ENCODE data around the gene CD7. TPM values are rescaled to one million over a fixed set of nuclear protein-coding genes. Genes with fewer than 3 reads are reported as not detected.

The CD7 gene
- total RNA-seq, 2 donors from 2014 or later, result 620 to 646 TPM

GRCh38 chr17:82334204-82334621 lies 16.8 kb upstream of the CD7 start:
- Mint-ChIP-seq H3K36me3 (no peaks in the 10 kb centered on the region), H3K27ac (no peak overlapping the region), H3K9me3 (no peaks in the 10 kb centered on the region)
- ATAC-seq (no peak), DNase-seq (ENCODE audit: low spot score in 2 of 2) (no peak)

- ATAC-seq, result peak; percentile 39 to 61
- DNase-seq (ENCODE audit: low spot score in 2 of 2), result no peak
- Mint-ChIP-seq H3K36me3 (no peaks in the 10 kb centered on the region), H3K27ac (peak within 1 kb of the TSS in 1 of 2 donors; percentile 22), H3K9me3 (no peaks in the 10 kb centered on the region)
Observed at GRCh38 chr17:82333279-82334171, 16.1 kb upstream of the CD7 start, which contains the start of gene SECTM1. SECTM1 (minus strand) TSS chr17:82333766; CDS start chr17:82327240, 6,526 bp downstream.

GRCh38 chr17:82332669-82333278 lies 15.4 kb upstream of the CD7 start:
- H3K36me3 Mint-ChIP-seq, result no peaks in the 10 kb centered on the region
- DNase-seq (ENCODE audit: low spot score in 2 of 2), result no peak
- H3K27ac Mint-ChIP-seq, result peak overlapping the region in 1 of 2 donors; percentile 22
- peak; percentile 27 to 65 for ATAC-seq
- no peaks in the 10 kb centered on the region for H3K9me3 Mint-ChIP-seq

- Mint-ChIP-seq H3K9me3 (no peaks in the 10 kb centered on the region), H3K27ac (no peak overlapping the region), H3K36me3 (no peaks in the 10 kb centered on the region)
- DNase-seq (ENCODE audit: low spot score in 2 of 2) (no peak), ATAC-seq (no peak)
Observed at GRCh38 chr17:82331345-82331939, 14.0 kb upstream of the CD7 start.

GRCh38 chr17:82330322-82331239 lies 13.2 kb upstream of the CD7 start:
- no peak for DNase-seq (ENCODE audit: low spot score in 2 of 2)
- no peaks in the 10 kb centered on the region for H3K36me3 Mint-ChIP-seq
- no peaks in the 10 kb centered on the region for H3K9me3 Mint-ChIP-seq
- no peak for ATAC-seq
- no peak overlapping the region for H3K27ac Mint-ChIP-seq

GRCh38 chr17:82329683-82330321 lies 12.4 kb upstream of the CD7 start:
- H3K27ac Mint-ChIP-seq, result no peak overlapping the region

GRCh38 chr17:82328994-82329507 lies 11.6 kb upstream of the CD7 start:
- H3K36me3 Mint-ChIP-seq, result peaks cover 0 to 5% of the 10 kb centered on the region in 2 donors
- no peak overlapping the region for H3K27ac Mint-ChIP-seq
- ATAC-seq (no peak), DNase-seq (ENCODE audit: low spot score in 2 of 2) (no peak)
- H3K9me3 Mint-ChIP-seq, result no peaks in the 10 kb centered on the region

More at GRCh38 chr17:82329683-82330321, 12.4 kb upstream of the CD7 start:
- Mint-ChIP-seq H3K9me3 (no peaks in the 10 kb centered on the region), H3K36me3 (peaks cover 0 to under 1% of the 10 kb centered on the region in 2 donors)
- no peak for ATAC-seq
- no peak for DNase-seq (ENCODE audit: low spot score in 2 of 2)

GRCh38 chr17:82328141-82328993 lies 11.0 kb upstream of the CD7 start:
- no peak overlapping the region for H3K27ac Mint-ChIP-seq
- H3K36me3 Mint-ChIP-seq, result peaks cover 0 to 5% of the 10 kb centered on the region in 2 donors
- no peaks in the 10 kb centered on the region for H3K9me3 Mint-ChIP-seq
- no peak for ATAC-seq
- DNase-seq (ENCODE audit: low spot score in 2 of 2), result no peak

- H3K27ac Mint-ChIP-seq, result no peak overlapping the region
- DNase-seq (ENCODE audit: low spot score in 2 of 2) (no peak), ATAC-seq (no peak)
- H3K9me3 Mint-ChIP-seq, result no peaks in the 10 kb centered on the region
- H3K36me3 Mint-ChIP-seq, result peaks cover 0 to 5% of the 10 kb centered on the region in 2 donors
Observed at GRCh38 chr17:82327757-82328140, 10.3 kb upstream of the CD7 start.

- H3K9me3 Mint-ChIP-seq, result no peaks in the 10 kb centered on the region
- no peak overlapping the region for H3K27ac Mint-ChIP-seq
- DNase-seq (ENCODE audit: low spot score in 2 of 2) (no peak), ATAC-seq (no peak)
- H3K36me3 Mint-ChIP-seq, result peaks cover 0 to 5% of the 10 kb centered on the region in 2 donors
Observed at GRCh38 chr17:82327289-82327688, 9.9 kb upstream of the CD7 start.

- H3K27ac Mint-ChIP-seq, result peak overlapping the region in 1 of 2 donors; percentile 52
- H3K9me3 Mint-ChIP-seq, result no peaks in the 10 kb centered on the region
- ATAC-seq, result no peak
- no peak for DNase-seq (ENCODE audit: low spot score in 2 of 2)
- peaks cover 0 to 16% of the 10 kb centered on the region in 2 donors for H3K36me3 Mint-ChIP-seq
Observed at GRCh38 chr17:82325286-82326180, 8.1 kb upstream of the CD7 start.

GRCh38 chr17:82324566-82325285 lies 7.3 kb upstream of the CD7 start:
- peak overlapping the region; percentile 77 to 81 for H3K27ac Mint-ChIP-seq

GRCh38 chr17:82323514-82324234 lies 6.3 kb upstream of the CD7 start:
- Mint-ChIP-seq H3K36me3 (peaks cover 0 to 16% of the 10 kb centered on the region in 2 donors), H3K27ac (peak overlapping the region; percentile 81 to 87), H3K9me3 (no peaks in the 10 kb centered on the region)
- ATAC-seq (no peak), DNase-seq (ENCODE audit: low spot score in 2 of 2) (no peak)

More at GRCh38 chr17:82324566-82325285, 7.3 kb upstream of the CD7 start:
- Mint-ChIP-seq H3K36me3 (peaks cover 0 to 16% of the 10 kb centered on the region in 2 donors), H3K9me3 (no peaks in the 10 kb centered on the region)
- ATAC-seq (peak in 1 of 2 donors; percentile 6), DNase-seq (ENCODE audit: low spot score in 2 of 2) (no peak)
